ENCODE measurements around the gene LRRC8C. TPM values are rescaled to one million over a fixed set of nuclear protein-coding genes. Genes with fewer than 3 reads are reported as not detected.

The LRRC8C gene
- total RNA-seq, 1 donor from 2014 or later: 6.2 TPM

DNA sequence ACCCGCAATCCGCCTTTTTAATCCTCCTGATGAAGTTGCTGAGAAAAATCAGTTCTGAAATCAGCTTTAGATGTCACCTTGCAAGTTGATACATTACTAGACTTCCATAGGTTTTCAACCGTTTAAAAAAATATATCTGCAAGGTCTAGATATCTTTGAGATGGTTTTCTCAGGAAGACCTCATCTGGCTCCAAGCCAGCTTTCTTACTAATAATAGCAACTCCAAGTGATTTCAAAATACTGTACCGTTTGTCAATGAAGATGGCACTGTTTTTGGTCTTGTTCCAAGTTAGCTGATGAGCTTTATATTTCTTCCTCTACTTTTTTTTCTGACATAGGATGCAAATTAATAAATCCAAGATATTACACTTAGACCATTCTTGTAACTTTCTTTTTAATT, 40.3 kb downstream of the LRRC8C start:
- no peak for DNase-seq
- no peak overlapping the region for H3K4me3 ChIP-seq
- H3K27ac ChIP-seq (replicated peaks): no peak overlapping the region
- peaks cover 52% of the 10 kb centered on the region for H3K4me1 ChIP-seq
- no peaks in the 10 kb centered on the region for H3K9me3 ChIP-seq (replicated peaks)
- no peaks in the 10 kb centered on the region for H3K36me3 ChIP-seq
- TF ChIP-seq CTCF (IDR thresholded peaks at IDR 0.05; ENCODE audit: borderline replicate concordance): no peak
- no peaks in the 10 kb centered on the region for H3K27me3 ChIP-seq (ENCODE audit: low read depth)
- intact Hi-C loops (cut with micrococcal nuclease): no loop called here

GRCh38 chr1:89675677-89676076, 42.8 kb downstream of the LRRC8C start:
- no peak for TF ChIP-seq CTCF (IDR thresholded peaks at IDR 0.05; ENCODE audit: borderline replicate concordance)
- H3K4me1 ChIP-seq: peaks cover 34% of the 10 kb centered on the region
- intact Hi-C loops (cut with micrococcal nuclease): no loop called here
- no peak overlapping the region for H3K4me3 ChIP-seq
- H3K27ac ChIP-seq (replicated peaks): no peak overlapping the region
- H3K36me3 ChIP-seq: no peaks in the 10 kb centered on the region
- no peak for DNase-seq
- no peaks in the 10 kb centered on the region for H3K27me3 ChIP-seq (ENCODE audit: low read depth)
- H3K9me3 ChIP-seq (replicated peaks): no peaks in the 10 kb centered on the region

DNA sequence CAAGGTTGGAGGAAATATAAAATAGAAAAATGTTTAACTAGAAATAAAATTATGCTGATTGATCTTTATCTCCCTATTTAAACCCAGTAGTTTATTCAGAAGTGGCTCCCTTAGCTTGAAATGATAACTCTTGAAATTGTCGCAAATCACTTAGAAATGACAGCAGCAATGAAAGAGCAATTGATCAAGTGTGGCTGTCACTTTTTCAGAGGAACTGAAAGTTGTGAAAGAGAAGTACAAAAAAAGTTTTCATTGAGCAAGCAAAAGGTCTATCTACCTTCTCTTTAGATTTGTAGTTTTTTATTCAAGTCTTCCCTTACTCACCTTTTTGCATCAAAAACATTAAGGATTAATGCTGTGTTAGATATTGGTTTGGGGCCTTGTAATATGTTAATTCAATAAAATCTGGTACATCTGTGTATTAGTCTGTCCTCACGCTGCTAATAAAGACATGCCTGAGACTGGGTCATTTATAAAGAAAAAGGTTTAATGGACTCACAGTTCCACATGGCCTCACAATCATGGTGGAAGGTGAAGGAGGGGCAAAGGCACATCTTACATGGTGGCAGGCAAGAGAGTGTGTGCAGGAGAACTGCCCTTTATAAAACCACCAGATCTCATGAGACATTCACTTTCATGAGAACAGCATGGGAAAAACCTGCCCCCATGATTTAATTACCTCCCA, 48.3 kb downstream of the LRRC8C start:
- no peak for DNase-seq
- no peak overlapping the region for H3K27ac ChIP-seq (replicated peaks)
- no peak for TF ChIP-seq CTCF (IDR thresholded peaks at IDR 0.05; ENCODE audit: borderline replicate concordance)
- H3K9me3 ChIP-seq (replicated peaks): no peaks in the 10 kb centered on the region
- no peak overlapping the region for H3K4me3 ChIP-seq
- intact Hi-C loops (cut with micrococcal nuclease): no loop called here
- H3K27me3 ChIP-seq (ENCODE audit: low read depth): no peaks in the 10 kb centered on the region
- no peaks in the 10 kb centered on the region for H3K36me3 ChIP-seq
- peaks cover 15% of the 10 kb centered on the region for H3K4me1 ChIP-seq

GRCh38 chr1:89682611-89683010, 49.7 kb downstream of the LRRC8C start:
- Histone ChIP-seq H3K4me1 (peaks cover 15% of the 10 kb centered on the region), H3K4me3 (no peak overlapping the region), H3K27me3 (ENCODE audit: low read depth) (no peaks in the 10 kb centered on the region), H3K9me3 (replicated peaks) (no peaks in the 10 kb centered on the region), H3K27ac (replicated peaks) (no peak overlapping the region), H3K36me3 (peaks cover 14% of the 10 kb centered on the region)
- DNase-seq: no peak
- TF ChIP-seq CTCF (IDR thresholded peaks at IDR 0.05; ENCODE audit: borderline replicate concordance): no peak
- intact Hi-C loops (cut with micrococcal nuclease): no loop called here

DNA sequence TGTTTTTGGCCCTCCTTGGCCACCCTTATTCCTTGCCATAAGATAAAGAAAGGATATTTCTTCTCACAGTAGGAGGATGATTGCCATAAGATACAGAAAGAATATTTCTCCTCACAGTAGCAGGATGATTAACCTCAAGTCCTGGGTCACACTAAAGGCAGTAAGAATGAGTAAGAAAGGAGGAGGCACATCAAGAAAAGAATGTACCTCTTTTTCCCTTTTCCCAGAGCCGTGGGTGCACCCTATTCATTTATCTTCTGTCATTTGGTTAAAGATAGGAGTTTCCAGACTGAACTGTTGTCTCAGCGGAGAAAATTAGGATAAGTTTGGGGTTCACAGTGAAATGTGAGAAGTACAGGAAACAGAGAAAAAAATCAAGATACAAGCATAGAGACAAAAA, 52.5 kb downstream of the LRRC8C start:
- Histone ChIP-seq H3K27me3 (ENCODE audit: low read depth) (no peaks in the 10 kb centered on the region), H3K27ac (replicated peaks) (no peak overlapping the region)
- DNase-seq: no peak

More for the DNA sequence above, 52.5 kb downstream of the LRRC8C start:
- Histone ChIP-seq H3K36me3 (peaks cover 31% of the 10 kb centered on the region), H3K4me3 (no peak overlapping the region), H3K4me1 (peaks cover 20% of the 10 kb centered on the region), H3K9me3 (replicated peaks) (no peaks in the 10 kb centered on the region)
- TF ChIP-seq CTCF (IDR thresholded peaks at IDR 0.05; ENCODE audit: borderline replicate concordance): no peak
- intact Hi-C loops (cut with micrococcal nuclease): no loop called here

Data from left ventricle myocardium inferior (tissue), 1 donor.